ENCODE data around the gene TNFRSF9.
"Not testable (repeated sequence)": the region's sequence is repeated elsewhere in the genome, so short reads cannot be mapped to it uniquely, and the experiment has no call there.

TNFRSF9 gene

GRCh38 chr1:7960867-7961215, 20.2 kb upstream of the TNFRSF9 start:
- no peak for DNase-seq (ENCODE audit: low spot score)

- no peak for DNase-seq (ENCODE audit: low spot score)
These were observed 19.5 kb upstream of the TNFRSF9 start for GRCh38 chr1:7960165-7960564.

GRCh38 chr1:7956218-7957032, 15.8 kb upstream of the TNFRSF9 start:
- DNase-seq (ENCODE audit: low spot score) = no peak

GRCh38 chr1:7954683-7955082, 14.0 kb upstream of the TNFRSF9 start:
- no peak for DNase-seq (ENCODE audit: low spot score)

- peak; percentile 83 for DNase-seq (ENCODE audit: low spot score)
These were observed 13.4 kb upstream of the TNFRSF9 start for GRCh38 chr1:7953850-7954609.

GRCh38 chr1:7952791-7953190, 12.2 kb upstream of the TNFRSF9 start:
- DNase-seq (ENCODE audit: low spot score) = not testable (repeated sequence)

- DNase-seq (ENCODE audit: low spot score) = no peak
These were observed 8.3 kb upstream of the TNFRSF9 start for GRCh38 chr1:7948960-7949359.

- no peak for DNase-seq (ENCODE audit: low spot score)
These were observed 2.6 kb upstream of the TNFRSF9 start for GRCh38 chr1:7943251-7943650.

- no peak for DNase-seq (ENCODE audit: low spot score)
These were observed 1.7 kb upstream of the TNFRSF9 start for GRCh38 chr1:7942214-7942921.

- no peak for DNase-seq (ENCODE audit: low spot score)
These were observed 776 bp upstream of the TNFRSF9 start for GRCh38 chr1:7941437-7941793.

- DNase-seq (ENCODE audit: low spot score) = no peak
These were observed 605 bp downstream of the TNFRSF9 start for GRCh38 chr1:7940034-7940433.

GRCh38 chr1:7938070-7938469, 2.6 kb downstream of the TNFRSF9 start:
- no peak for DNase-seq (ENCODE audit: low spot score)

- DNase-seq (ENCODE audit: low spot score) = no peak
These were observed 8.0 kb downstream of the TNFRSF9 start for GRCh38 chr1:7932524-7933138.

GRCh38 chr1:7931446-7931812, 9.2 kb downstream of the TNFRSF9 start:
- DNase-seq (ENCODE audit: low spot score) = no peak

GRCh38 chr1:7930645-7931445, 9.8 kb downstream of the TNFRSF9 start:
- no peak for DNase-seq (ENCODE audit: low spot score)

GRCh38 chr1:7929637-7930036, 11.0 kb downstream of the TNFRSF9 start:
- no peak for DNase-seq (ENCODE audit: low spot score)

GRCh38 chr1:7928247-7928646, 12.4 kb downstream of the TNFRSF9 start:
- DNase-seq (ENCODE audit: low spot score) = no peak

- not testable (repeated sequence) for DNase-seq (ENCODE audit: low spot score)
These were observed 13.6 kb downstream of the TNFRSF9 start for GRCh38 chr1:7927061-7927460.

- no peak for DNase-seq (ENCODE audit: low spot score)
These were observed 18.3 kb downstream of the TNFRSF9 start for GRCh38 chr1:7922301-7922700.

GRCh38 chr1:7921796-7922195, 18.8 kb downstream of the TNFRSF9 start:
- no peak for DNase-seq (ENCODE audit: low spot score)

GRCh38 chr1:7919880-7920279, 20.8 kb downstream of the TNFRSF9 start:
- DNase-seq (ENCODE audit: low spot score) = no peak

GRCh38 chr1:7917971-7918370, 22.7 kb downstream of the TNFRSF9 start:
- DNase-seq (ENCODE audit: low spot score) = not testable (repeated sequence)
